ENCODE data around the gene FGD4. TPM values are rescaled to one million over a fixed set of nuclear protein-coding genes. Genes with fewer than 3 reads are reported as not detected.

Gene FGD4
- total and polyA plus RNA-seq, 8 donors, result 18.6 to 38.9 (median 25.5) TPM

DNA sequence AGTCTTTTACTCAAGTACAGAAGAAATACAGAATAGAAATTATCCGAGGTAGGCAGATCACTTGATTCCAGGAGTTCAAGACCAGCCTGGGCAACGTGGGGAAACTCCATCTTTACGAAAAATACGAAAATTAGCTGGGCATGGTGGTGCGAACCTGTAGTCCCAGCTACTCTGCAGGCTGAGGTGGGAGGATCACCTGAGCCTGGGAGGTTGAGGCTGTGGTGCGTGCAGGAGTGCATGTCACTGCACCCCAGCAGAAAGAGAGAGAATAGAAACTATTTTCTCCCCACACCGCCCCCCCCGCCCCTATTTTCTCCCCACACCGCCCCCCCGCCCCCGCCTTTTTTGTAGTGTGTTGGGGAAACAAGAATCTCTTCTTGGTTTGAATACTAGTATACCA, 281.9 kb downstream of the FGD4 start:
- ATAC-seq, result no peak
- Histone ChIP-seq H3K36me3 (peaks cover 0 to 22% of the 10 kb centered on the region in 2 donors), H3K4me1 (peaks cover 9 to 29% of the 10 kb centered on the region in 2 donors), H3K4me3 (no peak overlapping the region), H3K27ac (no peak overlapping the region), H3K9me3 (no peaks in the 10 kb centered on the region), H3K27me3 (no peaks in the 10 kb centered on the region)
- DNase-seq, result no peak
- intact Hi-C loops (cut with DNase I), result no loop called here
- TF ChIP-seq, protein P1, sequence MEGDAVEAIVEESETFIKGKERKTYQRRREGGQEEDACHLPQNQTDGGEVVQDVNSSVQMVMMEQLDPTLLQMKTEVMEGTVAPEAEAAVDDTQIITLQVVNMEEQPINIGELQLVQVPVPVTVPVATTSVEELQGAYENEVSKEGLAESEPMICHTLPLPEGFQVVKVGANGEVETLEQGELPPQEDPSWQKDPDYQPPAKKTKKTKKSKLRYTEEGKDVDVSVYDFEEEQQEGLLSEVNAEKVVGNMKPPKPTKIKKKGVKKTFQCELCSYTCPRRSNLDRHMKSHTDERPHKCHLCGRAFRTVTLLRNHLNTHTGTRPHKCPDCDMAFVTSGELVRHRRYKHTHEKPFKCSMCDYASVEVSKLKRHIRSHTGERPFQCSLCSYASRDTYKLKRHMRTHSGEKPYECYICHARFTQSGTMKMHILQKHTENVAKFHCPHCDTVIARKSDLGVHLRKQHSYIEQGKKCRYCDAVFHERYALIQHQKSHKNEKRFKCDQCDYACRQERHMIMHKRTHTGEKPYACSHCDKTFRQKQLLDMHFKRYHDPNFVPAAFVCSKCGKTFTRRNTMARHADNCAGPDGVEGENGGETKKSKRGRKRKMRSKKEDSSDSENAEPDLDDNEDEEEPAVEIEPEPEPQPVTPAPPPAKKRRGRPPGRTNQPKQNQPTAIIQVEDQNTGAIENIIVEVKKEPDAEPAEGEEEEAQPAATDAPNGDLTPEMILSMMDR (IDR thresholded peaks at IDR 0.05), result no peak

DNA sequence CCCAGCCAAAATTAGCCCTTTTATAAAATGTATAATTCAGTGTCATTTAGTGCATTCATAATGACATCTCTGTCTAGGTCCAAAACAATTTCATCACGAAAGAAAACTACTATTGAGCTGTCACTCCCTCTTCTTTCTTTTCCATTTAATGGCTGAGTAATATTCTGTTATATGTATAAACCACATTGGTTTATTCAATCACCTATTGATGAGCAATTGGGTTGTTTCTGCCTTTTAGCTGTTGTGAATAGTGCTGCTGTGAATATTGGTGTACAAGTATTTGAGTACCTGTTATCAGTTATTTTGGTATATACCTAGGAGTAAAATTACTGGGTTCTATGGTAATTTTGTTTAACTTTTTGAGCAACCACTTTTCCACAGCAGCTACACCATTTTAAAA, 287.0 kb downstream of the FGD4 start:
- Histone ChIP-seq H3K36me3 (peaks cover 0 to 22% of the 10 kb centered on the region in 2 donors), H3K4me1 (peaks cover 0 to 4% of the 10 kb centered on the region in 2 donors), H3K27me3 (no peaks in the 10 kb centered on the region), H3K4me3 (no peak overlapping the region), H3K9me3 (no peaks in the 10 kb centered on the region), H3K27ac (no peak overlapping the region)
- TF ChIP-seq, protein P1 (IDR thresholded peaks at IDR 0.05), result no peak
- ATAC-seq (no peak), DNase-seq (no peak)
- intact Hi-C loops (cut with DNase I), result no loop called here

DNA sequence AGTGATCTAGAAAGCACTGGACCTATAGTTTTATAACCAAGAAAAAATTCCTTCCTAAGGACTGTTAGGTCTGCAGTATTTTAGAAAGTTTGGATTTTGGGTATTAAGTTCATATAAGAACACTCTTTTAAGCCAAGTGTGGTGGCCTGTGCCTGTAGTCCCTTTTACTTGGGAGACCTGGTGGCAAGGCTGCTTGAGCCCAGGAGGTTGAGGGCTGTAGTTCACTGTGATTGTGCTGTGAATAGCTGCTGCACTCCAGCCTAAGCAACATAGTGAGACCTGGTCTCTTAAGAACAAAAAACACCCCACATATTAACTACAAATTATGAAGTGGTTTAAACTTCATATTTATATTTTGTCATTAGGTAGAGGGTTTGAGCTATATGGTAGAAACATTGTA, 289.4 kb downstream of the FGD4 start:
- intact Hi-C loops (cut with DNase I), result no loop called here
- H3K27ac ChIP-seq, result no peak overlapping the region
- peaks cover 0 to 15% of the 10 kb centered on the region in 2 donors for H3K36me3 ChIP-seq
- no peak for ATAC-seq
- H3K4me3 ChIP-seq, result no peak overlapping the region
- no peaks in the 10 kb centered on the region for H3K4me1 ChIP-seq
- TF ChIP-seq, protein P1 (IDR thresholded peaks at IDR 0.05), result no peak
- DNase-seq, result no peak
- H3K9me3 ChIP-seq, result no peaks in the 10 kb centered on the region
- no peaks in the 10 kb centered on the region for H3K27me3 ChIP-seq

DNA sequence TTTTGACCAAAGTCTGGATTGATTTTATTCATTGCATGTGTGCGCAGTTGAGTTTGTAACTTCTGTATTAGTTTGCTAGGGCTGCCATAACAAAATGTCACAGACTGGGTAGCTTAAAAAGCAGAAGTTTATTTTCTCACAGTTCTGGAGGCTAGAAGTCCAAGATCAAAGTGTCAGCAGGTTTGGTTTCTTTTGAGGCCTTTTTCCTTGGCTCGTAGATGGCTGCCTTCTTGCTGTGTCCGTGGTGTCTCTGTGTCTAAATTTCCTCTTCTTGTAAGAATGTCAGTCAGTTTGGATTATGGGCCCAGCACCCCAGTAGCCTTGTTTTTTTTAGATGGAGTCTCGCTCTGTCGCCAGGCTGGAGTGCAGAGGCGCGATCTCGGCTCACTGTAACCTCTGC, 291.6 kb downstream of the FGD4 start:
- H3K36me3 ChIP-seq, result peaks cover 0 to 5% of the 10 kb centered on the region in 2 donors
- H3K4me3 ChIP-seq, result no peak overlapping the region
- TF ChIP-seq, protein P1 (IDR thresholded peaks at IDR 0.05), result no peak
- ATAC-seq (no peak), DNase-seq (no peak)
- intact Hi-C loops (cut with DNase I), result no loop called here
- no peaks in the 10 kb centered on the region for H3K27me3 ChIP-seq
- H3K9me3 ChIP-seq, result no peaks in the 10 kb centered on the region
- H3K27ac ChIP-seq, result no peak overlapping the region
- no peaks in the 10 kb centered on the region for H3K4me1 ChIP-seq

DNA sequence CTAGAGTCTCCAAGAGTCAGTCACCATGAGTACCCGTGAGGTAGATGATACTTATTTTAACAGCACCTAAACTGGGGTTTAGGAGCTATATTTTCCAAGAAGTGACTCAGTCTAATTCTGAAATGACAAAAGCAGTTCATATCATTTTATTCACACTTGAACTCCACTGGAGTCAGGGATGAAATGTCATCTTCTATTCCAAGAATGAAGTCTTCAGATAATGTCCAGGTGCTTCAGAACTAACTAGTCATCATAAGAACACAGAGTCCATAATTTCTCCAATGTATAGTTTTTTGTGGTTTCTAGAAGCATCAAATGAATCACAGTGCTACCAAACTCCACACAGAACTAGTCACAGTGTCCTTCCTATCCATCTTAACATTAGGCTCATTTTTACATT, 293.0 kb downstream of the FGD4 start:
- peaks cover 0 to 5% of the 10 kb centered on the region in 2 donors for H3K36me3 ChIP-seq
- no peaks in the 10 kb centered on the region for H3K9me3 ChIP-seq
- no peak for DNase-seq
- H3K4me3 ChIP-seq, result no peak overlapping the region
- H3K27ac ChIP-seq, result no peak overlapping the region
- no peak for ATAC-seq
- H3K27me3 ChIP-seq, result no peaks in the 10 kb centered on the region
- intact Hi-C loops (cut with DNase I), result no loop called here
- TF ChIP-seq, protein P1 (IDR thresholded peaks at IDR 0.05), result no peak
- no peaks in the 10 kb centered on the region for H3K4me1 ChIP-seq

Measured in left lung (tissue), 10 donors.